Right lobe of liver (tissue), 4 donors: ENCODE data around the gene BCO1.

Experiments
- POLR2A ChIP-seq: fragments of 450-650 bp; IDR thresholded peaks from one replicate; pipeline ENCODE4 v1.6.1; 2017; ENCODE audit warnings: antibody characterized with exemption, mild to moderate bottlenecking
- TF ChIP-seq, protein P1 (sequence below), 4 donors: fragments of 200-600 bp in 3 of 4; fragments of 450-650 bp in 1 of 4; IDR thresholded peaks; one replicate each; pipeline versions ENCODE4 v1.5.1 to v1.8.0; 2016 to 2022; ENCODE audit warnings: antibody characterized with exemption in 4 of 4, mild to moderate bottlenecking in 2 of 4
- donor health status: DM: no; HTN: no; CAD: no.
- donor health status: DM: no; HTN: no; CAD: no.
- donor health status: DM: no; HTN: yes; CAD: no.

GRCh38 chr16:81278526-81278925, 40.0 kb downstream of the BCO1 start:
- no peak for TF ChIP-seq POLR2A
- TF ChIP-seq, protein P1, sequence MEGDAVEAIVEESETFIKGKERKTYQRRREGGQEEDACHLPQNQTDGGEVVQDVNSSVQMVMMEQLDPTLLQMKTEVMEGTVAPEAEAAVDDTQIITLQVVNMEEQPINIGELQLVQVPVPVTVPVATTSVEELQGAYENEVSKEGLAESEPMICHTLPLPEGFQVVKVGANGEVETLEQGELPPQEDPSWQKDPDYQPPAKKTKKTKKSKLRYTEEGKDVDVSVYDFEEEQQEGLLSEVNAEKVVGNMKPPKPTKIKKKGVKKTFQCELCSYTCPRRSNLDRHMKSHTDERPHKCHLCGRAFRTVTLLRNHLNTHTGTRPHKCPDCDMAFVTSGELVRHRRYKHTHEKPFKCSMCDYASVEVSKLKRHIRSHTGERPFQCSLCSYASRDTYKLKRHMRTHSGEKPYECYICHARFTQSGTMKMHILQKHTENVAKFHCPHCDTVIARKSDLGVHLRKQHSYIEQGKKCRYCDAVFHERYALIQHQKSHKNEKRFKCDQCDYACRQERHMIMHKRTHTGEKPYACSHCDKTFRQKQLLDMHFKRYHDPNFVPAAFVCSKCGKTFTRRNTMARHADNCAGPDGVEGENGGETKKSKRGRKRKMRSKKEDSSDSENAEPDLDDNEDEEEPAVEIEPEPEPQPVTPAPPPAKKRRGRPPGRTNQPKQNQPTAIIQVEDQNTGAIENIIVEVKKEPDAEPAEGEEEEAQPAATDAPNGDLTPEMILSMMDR (IDR thresholded peaks at IDR 0.05): no peak
